Measurements from ENCODE around the gene ELP1. TPM values are rescaled to one million over a fixed set of nuclear protein-coding genes. Genes with fewer than 3 reads are reported as not detected.

Gene ELP1
- total and polyA plus RNA-seq, 2 donors (not counting 3 experiments of a cell fraction or from before 2014, with no cell fraction given) = 12.6 to 21.8 TPM

- DNase-seq (ENCODE audit: low read depth, low spot score) (no peak), FAIRE-seq (no peak)
- H3K9me1 ChIP-seq (replicated peaks; ENCODE audit: control insufficient read depth, extremely low read depth, insufficient read depth, low read length) = no peaks in the 10 kb centered on the region
- H2AFZ ChIP-seq (ENCODE audit: low read depth, low read length) = no peak within 1 kb of the TSS
- no peaks in the 10 kb centered on the region for H4K20me1 ChIP-seq (replicated peaks; ENCODE audit: control insufficient read depth, extremely low read depth, insufficient read depth, low read length)
- no peak within 1 kb of the TSS for H3K4me3 ChIP-seq (replicated peaks in 1 of 3; ENCODE audit: insufficient read depth in 1 of 3, low read depth in 1 of 3, low read length in 3 of 3)
- intact Hi-C loops (cut with micrococcal nuclease) = no loop called here
- H3K79me2 ChIP-seq (ENCODE audit: control insufficient read depth, insufficient read depth, low read length) = no peaks in the 10 kb centered on the region
- no peak within 1 kb of the TSS for H3K4me2 ChIP-seq (ENCODE audit: insufficient read depth, low read length)
- TF ChIP-seq MAX (IDR thresholded peaks at IDR 0.05; ENCODE audit: insufficient read depth, insufficient read length) = no peak
- no peak for TF ChIP-seq POLR2A (IDR thresholded peaks at IDR 0.05; ENCODE audit: low read depth, low read length)
- TF ChIP-seq MYC (IDR thresholded peaks at IDR 0.05; ENCODE audit: low read depth, low read length) = no peak
- TF ChIP-seq CTCF (IDR thresholded peaks at IDR 0.05; ENCODE audit: extremely low read depth in 1 of 2, insufficient read depth in 1 of 2, low read depth in 1 of 2, low read length in 2 of 2) = no peak
- no peak for TF ChIP-seq JUN (IDR thresholded peaks at IDR 0.05; ENCODE audit: borderline replicate concordance, insufficient read depth, insufficient read length, low read depth)
- TF ChIP-seq GATA2 (IDR thresholded peaks at IDR 0.05; ENCODE audit: insufficient read depth, insufficient read length, low read depth, low read length) = no peak
- H3K36me3 ChIP-seq (ENCODE audit: control insufficient read depth in 2 of 2, extremely low read depth in 1 of 2, insufficient read depth in 2 of 2, low read length in 2 of 2) = no peaks in the 10 kb centered on the region
- H3K9me3 ChIP-seq (replicated peaks; ENCODE audit: control insufficient read depth, insufficient read depth, low read length) = no peaks in the 10 kb centered on the region
- ChIA-PET CTCF (no interaction called here), POLR2A (no interaction called here)
- no TSS peak for BruUV-seq (replicated peaks)
- H3K27me3 ChIP-seq (ENCODE audit: control insufficient read depth in 2 of 2, insufficient read depth in 2 of 2, low read length in 2 of 2) = no peaks in the 10 kb centered on the region
- H3K4me1 ChIP-seq (ENCODE audit: control insufficient read depth, extremely low read depth, insufficient read depth, low read length) = no peaks in the 10 kb centered on the region
- dilution Hi-C loops (cut with MboI; ENCODE audit: extremely low pct_ligation_motif_present, low sequenced_read_pairs) = no loop called here
- H3K27ac ChIP-seq (ENCODE audit: insufficient read depth, low read depth, low read length) = no peak within 1 kb of the TSS
- no peak within 1 kb of the TSS for H3K9ac ChIP-seq (replicated peaks; ENCODE audit: extremely low read depth, insufficient read depth, low read length)
These were observed 71.9 kb downstream of the ELP1 start, which contains the start of gene ACTL7A for GRCh38 chr9:108861997-108862396. ACTL7A (plus strand) TSS chr9:108862266; CDS start chr9:108862323, 57 bp downstream.

- no peak overlapping the region for H3K9ac ChIP-seq (replicated peaks; ENCODE audit: extremely low read depth, insufficient read depth, low read length)
- no peaks in the 10 kb centered on the region for H4K20me1 ChIP-seq (replicated peaks; ENCODE audit: control insufficient read depth, extremely low read depth, insufficient read depth, low read length)
- no peaks in the 10 kb centered on the region for H3K9me3 ChIP-seq (replicated peaks; ENCODE audit: control insufficient read depth, insufficient read depth, low read length)
- ChIA-PET POLR2A (no interaction called here), CTCF (interaction anchor here (1.0 to 1.5 kb wide), 2 partner anchors 12 to 90 kb away, joined by 3 read pairs; no protein-coding TSS in a partner anchor)
- H3K27me3 ChIP-seq (ENCODE audit: control insufficient read depth in 2 of 2, insufficient read depth in 2 of 2, low read length in 2 of 2) = no peaks in the 10 kb centered on the region
- no peaks in the 10 kb centered on the region for H3K9me1 ChIP-seq (replicated peaks; ENCODE audit: control insufficient read depth, extremely low read depth, insufficient read depth, low read length)
- no peaks in the 10 kb centered on the region for H3K79me2 ChIP-seq (ENCODE audit: control insufficient read depth, insufficient read depth, low read length)
- no peak overlapping the region for H3K4me3 ChIP-seq (replicated peaks in 1 of 3; ENCODE audit: insufficient read depth in 1 of 3, low read depth in 1 of 3, low read length in 3 of 3)
- no peak for FAIRE-seq
- DNase-seq (ENCODE audit: low read depth, low spot score) = no peak
- no peak overlapping the region for H3K4me2 ChIP-seq (ENCODE audit: insufficient read depth, low read length)
- no peak for TF ChIP-seq POLR2A (IDR thresholded peaks at IDR 0.05; ENCODE audit: low read depth, low read length)
- no peak for TF ChIP-seq FOS (IDR thresholded peaks at IDR 0.05; ENCODE audit: borderline replicate concordance, insufficient read depth, low read length)
- no peak for TF ChIP-seq EZH2 (IDR thresholded peaks at IDR 0.05; ENCODE audit: borderline replicate concordance, low read depth, low read length, severe bottlenecking)
- no peak for TF ChIP-seq MYC (IDR thresholded peaks at IDR 0.05; ENCODE audit: low read depth, low read length)
- TF ChIP-seq CTCF (IDR thresholded peaks at IDR 0.05; ENCODE audit: extremely low read depth in 1 of 2, insufficient read depth in 1 of 2, low read depth in 1 of 2, low read length in 2 of 2) = no peak
- no peak for TF ChIP-seq JUN (IDR thresholded peaks at IDR 0.05; ENCODE audit: borderline replicate concordance, insufficient read depth, insufficient read length, low read depth)
- no peak for TF ChIP-seq GATA2 (IDR thresholded peaks at IDR 0.05; ENCODE audit: insufficient read depth, insufficient read length, low read depth, low read length)
- no peak for TF ChIP-seq POLR2AphosphoS5 (IDR thresholded peaks at IDR 0.05; ENCODE audit: insufficient read depth, low read depth, low read length)
- no peak for TF ChIP-seq MAX (IDR thresholded peaks at IDR 0.05; ENCODE audit: insufficient read depth, insufficient read length)
- BruUV-seq (replicated peaks) = no TSS peak
- no peaks in the 10 kb centered on the region for H3K36me3 ChIP-seq (ENCODE audit: control insufficient read depth in 2 of 2, extremely low read depth in 1 of 2, insufficient read depth in 2 of 2, low read length in 2 of 2)
- no peaks in the 10 kb centered on the region for H3K4me1 ChIP-seq (ENCODE audit: control insufficient read depth, extremely low read depth, insufficient read depth, low read length)
- dilution Hi-C loops (cut with MboI; ENCODE audit: extremely low pct_ligation_motif_present, low sequenced_read_pairs) (no loop called here), intact Hi-C loops (cut with micrococcal nuclease) (no loop called here)
- H2AFZ ChIP-seq (ENCODE audit: low read depth, low read length) = no peak overlapping the region
- no peak overlapping the region for H3K27ac ChIP-seq (ENCODE audit: insufficient read depth, low read depth, low read length)
These were observed 72.5 kb downstream of the ELP1 start for GRCh38 chr9:108861464-108861863.

Data from endothelial cell of umbilical vein (primary cell).